GM06990 (cell line): ENCODE measurements around the gene PPP6R3.

Experiments used
- DNase-seq: peaks from one replicate; pipeline ENCODE4 v3.0.0-alpha.2; 2011; ENCODE audit not compliant: insufficient read length; ENCODE audit errors: extremely low read depth
- H3K27me3 ChIP-seq: replicated peaks from 2 replicates; pipeline ENCODE4 v1.6.0; 2011; ENCODE audit warnings: low read length; ENCODE audit not compliant: control insufficient read depth, insufficient read depth
- H3K36me3 ChIP-seq: 2 replicates; pipeline ENCODE4 v1.5.1; 2011; ENCODE audit warnings: low read length; ENCODE audit not compliant: control insufficient read depth, insufficient read depth
- H3K4me3 ChIP-seq: replicated peaks from 2 replicates; pipeline ENCODE4 v1.5.1; 2011; ENCODE audit warnings: low read depth, mild to moderate bottlenecking, control low read depth, low read length
- CTCF ChIP-seq: IDR thresholded peaks from 2 replicates; pipeline ENCODE4 v1.5.1; 2011; ENCODE audit warnings: low read length, control low read depth, mild to moderate bottlenecking, inconsistent platforms; ENCODE audit not compliant: insufficient read depth, poor library complexity, severe bottlenecking

Gene PPP6R3

GRCh38 chr11:68546555-68546954 is 86.0 kb downstream of the PPP6R3 start:
- no peak overlapping the region for H3K4me3 ChIP-seq
- DNase-seq = no peak
- peaks cover 24% of the 10 kb centered on the region for H3K36me3 ChIP-seq
- no peak for TF ChIP-seq CTCF
- H3K27me3 ChIP-seq = no peaks in the 10 kb centered on the region

- TF ChIP-seq CTCF = no peak
- no peak overlapping the region for H3K4me3 ChIP-seq
- no peaks in the 10 kb centered on the region for H3K27me3 ChIP-seq
- no peak for DNase-seq
- H3K36me3 ChIP-seq = peaks cover 13% of the 10 kb centered on the region
Observed at GRCh38 chr11:68549789-68550484, 89.4 kb downstream of the PPP6R3 start.

GRCh38 chr11:68550485-68550817 is 89.9 kb downstream of the PPP6R3 start:
- peaks cover 13% of the 10 kb centered on the region for H3K36me3 ChIP-seq

GRCh38 chr11:68551223-68551622 is 90.7 kb downstream of the PPP6R3 start:
- no peak for TF ChIP-seq CTCF
- no peaks in the 10 kb centered on the region for H3K27me3 ChIP-seq
- H3K36me3 ChIP-seq = peaks cover 13% of the 10 kb centered on the region
- DNase-seq = no peak
- no peak overlapping the region for H3K4me3 ChIP-seq

More at GRCh38 chr11:68550485-68550817, 89.9 kb downstream of the PPP6R3 start:
- H3K27me3 ChIP-seq = no peaks in the 10 kb centered on the region
- no peak for DNase-seq
- TF ChIP-seq CTCF = no peak
- no peak overlapping the region for H3K4me3 ChIP-seq

- peaks cover 12% of the 10 kb centered on the region for H3K36me3 ChIP-seq
- no peak for TF ChIP-seq CTCF
Observed at GRCh38 chr11:68551777-68552176, 91.2 kb downstream of the PPP6R3 start.

GRCh38 chr11:68552542-68552941 is 92.0 kb downstream of the PPP6R3 start:
- Histone ChIP-seq H3K4me3 (no peak overlapping the region), H3K36me3 (peaks cover 7% of the 10 kb centered on the region), H3K27me3 (no peaks in the 10 kb centered on the region)
- no peak for TF ChIP-seq CTCF
- DNase-seq = no peak

More at GRCh38 chr11:68551777-68552176, 91.2 kb downstream of the PPP6R3 start:
- no peak overlapping the region for H3K4me3 ChIP-seq
- H3K27me3 ChIP-seq = no peaks in the 10 kb centered on the region
- no peak for DNase-seq
